Endothelial cell (in vitro differentiated cells): ENCODE measurements around the gene VAV2. TPM values are rescaled to one million over a fixed set of nuclear protein-coding genes. Genes with fewer than 3 reads are reported as not detected.
A peak's percentile ranks its signal among the peaks of the same experiment; 100 is the strongest.

ENCODE experiments used
- DNase-seq: peaks from one replicate; pipeline ENCODE4 v3.0.0; 2021; ENCODE audit warnings: low spot score
- H3K27ac Mint-ChIP-seq: one replicate; pipeline ENCODE4 v1.8.0; 2021; ENCODE audit warnings: mixed read lengths, inconsistent platforms; ENCODE audit not compliant: unreplicated experiment
- H3K27me3 Mint-ChIP-seq: one replicate; pipeline ENCODE4 v1.8.0; 2021; ENCODE audit warnings: mild to moderate bottlenecking, moderate library complexity, mixed read lengths, inconsistent platforms; ENCODE audit not compliant: unreplicated experiment
- H3K36me3 Mint-ChIP-seq: one replicate; pipeline ENCODE4 v1.8.0; 2021; ENCODE audit warnings: mild to moderate bottlenecking, low read depth, mixed read lengths, inconsistent platforms; ENCODE audit not compliant: unreplicated experiment
- H3K4me1 Mint-ChIP-seq: one replicate; pipeline ENCODE4 v1.8.0; 2021; ENCODE audit warnings: mild to moderate bottlenecking, mixed read lengths, inconsistent platforms; ENCODE audit not compliant: unreplicated experiment
- H3K4me3 Mint-ChIP-seq: one replicate; pipeline ENCODE4 v1.8.0; 2021; ENCODE audit warnings: mild to moderate bottlenecking, mixed read lengths, inconsistent platforms; ENCODE audit not compliant: unreplicated experiment
- H3K9me3 Mint-ChIP-seq: one replicate; pipeline ENCODE4 v1.8.0; 2021; ENCODE audit warnings: mixed read lengths, inconsistent platforms; ENCODE audit not compliant: unreplicated experiment
- total RNA-seq: library from RNA; stranded (reverse); fragmentation: NEBNext Ultra II Directional; extraction: Animal tissue kit (Norgen Biotek cat#: 25700); gene quantifications from one replicate; pipeline ENCODE4 v1.2.1, GENCODE V29; 2021; ENCODE audit not compliant: unreplicated experiment
- TF ChIP-seq, protein P1 (sequence below): fragments of 200-600 bp; sonication (generic); IDR thresholded peaks from one replicate; pipeline ENCODE4 v1.5.0; 2021; ENCODE audit warnings: antibody characterized with exemption; ENCODE audit not compliant: unreplicated experiment

Gene VAV2
- total RNA-seq, 1 donor from 2014 or later = 27.2 TPM

DNA sequence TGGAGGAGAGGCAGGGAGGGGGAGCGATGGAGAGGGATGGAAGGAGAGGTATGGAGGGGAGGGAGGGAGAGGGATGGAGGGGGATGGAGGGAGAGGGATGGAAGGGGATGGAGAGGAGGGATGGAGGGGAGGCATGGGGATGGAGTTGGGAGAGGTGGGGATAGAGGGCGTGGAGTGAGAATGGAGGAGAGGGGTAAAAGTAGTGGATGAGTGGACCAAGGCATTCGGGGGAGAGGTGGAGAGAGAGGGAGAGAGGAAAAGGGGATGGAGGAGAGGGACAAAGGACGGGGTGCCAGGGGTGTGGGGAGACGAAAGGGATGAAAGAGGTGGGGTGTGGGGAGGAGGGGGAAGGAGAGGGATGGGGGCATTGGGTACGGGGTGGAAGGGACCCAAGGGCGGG lies 100.4 kb downstream of the VAV2 start:
- Mint-ChIP-seq H3K36me3 (peaks cover 13% of the 10 kb centered on the region), H3K27ac (no peak overlapping the region), H3K9me3 (no peaks in the 10 kb centered on the region), H3K4me3 (no peak overlapping the region), H3K27me3 (peaks cover 10% of the 10 kb centered on the region), H3K4me1 (peaks cover 3% of the 10 kb centered on the region)
- TF ChIP-seq, protein P1, sequence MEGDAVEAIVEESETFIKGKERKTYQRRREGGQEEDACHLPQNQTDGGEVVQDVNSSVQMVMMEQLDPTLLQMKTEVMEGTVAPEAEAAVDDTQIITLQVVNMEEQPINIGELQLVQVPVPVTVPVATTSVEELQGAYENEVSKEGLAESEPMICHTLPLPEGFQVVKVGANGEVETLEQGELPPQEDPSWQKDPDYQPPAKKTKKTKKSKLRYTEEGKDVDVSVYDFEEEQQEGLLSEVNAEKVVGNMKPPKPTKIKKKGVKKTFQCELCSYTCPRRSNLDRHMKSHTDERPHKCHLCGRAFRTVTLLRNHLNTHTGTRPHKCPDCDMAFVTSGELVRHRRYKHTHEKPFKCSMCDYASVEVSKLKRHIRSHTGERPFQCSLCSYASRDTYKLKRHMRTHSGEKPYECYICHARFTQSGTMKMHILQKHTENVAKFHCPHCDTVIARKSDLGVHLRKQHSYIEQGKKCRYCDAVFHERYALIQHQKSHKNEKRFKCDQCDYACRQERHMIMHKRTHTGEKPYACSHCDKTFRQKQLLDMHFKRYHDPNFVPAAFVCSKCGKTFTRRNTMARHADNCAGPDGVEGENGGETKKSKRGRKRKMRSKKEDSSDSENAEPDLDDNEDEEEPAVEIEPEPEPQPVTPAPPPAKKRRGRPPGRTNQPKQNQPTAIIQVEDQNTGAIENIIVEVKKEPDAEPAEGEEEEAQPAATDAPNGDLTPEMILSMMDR = no peak
- no peak for DNase-seq

DNA sequence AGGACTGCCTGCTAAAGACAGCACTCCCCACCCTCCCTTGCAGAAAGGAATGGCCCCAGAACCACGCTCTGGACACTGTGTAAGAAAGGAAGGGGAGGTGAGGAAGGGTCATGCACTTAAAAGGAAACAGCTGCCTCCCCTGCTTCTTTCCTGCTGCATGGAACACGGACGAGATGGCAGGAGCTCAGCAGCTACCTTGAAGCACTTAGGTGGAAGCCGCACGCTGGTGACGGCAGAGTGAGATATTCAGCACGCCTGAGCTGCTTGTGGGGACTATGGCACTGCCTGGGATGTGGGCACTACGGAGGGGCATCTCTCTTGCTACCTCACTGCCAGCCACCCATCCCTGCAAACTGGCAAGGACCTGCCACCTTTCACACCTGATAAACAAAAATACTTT lies 101.5 kb downstream of the VAV2 start:
- Mint-ChIP-seq H3K27ac (no peak overlapping the region), H3K36me3 (peaks cover 14% of the 10 kb centered on the region), H3K4me1 (peaks cover 3% of the 10 kb centered on the region), H3K4me3 (peak overlapping the region; percentile 4), H3K9me3 (no peaks in the 10 kb centered on the region), H3K27me3 (peaks cover 10% of the 10 kb centered on the region)
- DNase-seq = no peak
- TF ChIP-seq, protein P1 = no peak

DNA sequence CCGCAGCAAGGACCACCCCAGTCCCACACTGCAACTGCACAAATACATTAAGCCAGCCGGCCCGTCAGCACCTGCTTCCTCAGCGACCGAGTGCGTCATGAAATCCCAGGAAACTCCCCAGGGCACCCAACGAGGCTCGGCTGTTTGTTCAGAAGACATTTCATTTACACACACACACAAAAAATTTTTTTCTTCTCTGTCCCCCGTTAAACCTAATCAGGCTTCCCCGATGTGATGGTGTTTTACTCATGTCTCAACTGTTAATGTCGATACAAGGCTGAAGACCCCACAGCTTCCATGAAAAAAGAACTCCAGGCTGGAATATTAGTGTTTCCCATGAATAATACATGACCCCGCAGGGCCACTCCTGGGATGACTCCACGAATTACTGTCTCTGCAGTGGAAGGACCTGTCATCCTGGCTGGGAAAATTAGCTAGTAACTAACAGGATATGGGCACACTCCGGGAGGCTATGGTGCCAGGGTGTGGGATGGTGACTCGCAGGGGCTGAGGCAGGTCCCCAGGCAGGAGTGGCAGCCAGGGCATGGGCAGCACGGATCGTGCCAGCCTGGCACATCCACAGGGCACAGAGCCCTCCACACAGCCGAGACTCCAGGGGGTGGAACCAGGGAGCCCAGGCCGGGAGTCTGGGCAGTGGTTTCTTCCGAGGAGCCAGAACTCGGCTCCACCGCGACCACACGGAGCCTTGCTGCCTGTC lies 102.4 kb downstream of the VAV2 start:
- H3K4me1 Mint-ChIP-seq = peaks cover 3% of the 10 kb centered on the region
- DNase-seq = no peak
- no peak overlapping the region for H3K4me3 Mint-ChIP-seq
- peaks cover 9% of the 10 kb centered on the region for H3K36me3 Mint-ChIP-seq
- H3K27ac Mint-ChIP-seq = peak overlapping the region; percentile 20
- H3K9me3 Mint-ChIP-seq = no peaks in the 10 kb centered on the region
- H3K27me3 Mint-ChIP-seq = peaks cover 7% of the 10 kb centered on the region
- TF ChIP-seq, protein P1 = no peak

DNA sequence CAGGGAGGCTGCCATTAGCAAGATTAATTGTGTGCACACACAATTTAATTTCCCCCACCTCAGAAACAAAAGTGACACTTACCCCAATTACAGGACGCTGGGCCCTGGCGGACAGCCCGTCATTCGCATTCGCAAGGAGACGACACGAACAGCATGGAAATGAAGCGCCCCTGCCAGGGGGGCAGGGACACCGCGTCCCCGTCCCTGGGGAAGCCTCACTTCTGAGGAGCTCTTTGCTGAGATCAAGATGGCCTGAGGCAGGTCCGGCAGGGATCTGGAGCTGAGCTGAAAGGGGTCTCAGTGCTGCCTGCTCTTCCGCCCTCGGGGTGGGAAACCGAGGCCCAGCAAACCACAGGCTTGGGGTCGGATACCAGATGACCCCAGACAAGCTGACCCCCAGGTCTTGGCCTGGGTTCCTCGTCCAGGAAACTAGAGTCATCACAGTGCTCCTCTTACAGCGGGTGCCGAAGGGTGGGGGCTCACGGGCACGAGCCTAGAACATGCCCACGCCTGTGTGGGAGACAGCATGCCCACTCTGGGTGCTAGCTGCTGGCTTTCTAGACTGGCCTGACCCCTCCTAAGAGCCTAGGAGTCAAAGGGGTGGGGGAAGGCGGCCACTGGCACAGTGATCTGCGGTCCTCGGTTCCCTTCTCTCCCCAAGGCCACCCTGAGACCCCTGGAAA lies 103.2 kb downstream of the VAV2 start:
- H3K4me1 Mint-ChIP-seq = peaks cover 3% of the 10 kb centered on the region
- H3K27ac Mint-ChIP-seq = no peak overlapping the region
- no peak for DNase-seq
- H3K27me3 Mint-ChIP-seq = peaks cover 5% of the 10 kb centered on the region
- H3K4me3 Mint-ChIP-seq = no peak overlapping the region
- no peaks in the 10 kb centered on the region for H3K9me3 Mint-ChIP-seq
- TF ChIP-seq, protein P1 = no peak
- H3K36me3 Mint-ChIP-seq = peaks cover 9% of the 10 kb centered on the region
